Neutrophil (primary cell): ENCODE measurements around the gene IRGQ.
A peak's percentile ranks its signal among the peaks of the same experiment; 100 is the strongest.

Experiments used
- H3K27ac ChIP-seq: fragments of 200-600 bp; sonication (generic); 2 replicates; pipeline ENCODE4 v1.5.1; 2016; ENCODE audit warnings: mild to moderate bottlenecking, moderate library complexity
- H3K27me3 ChIP-seq: fragments of 200-600 bp; sonication (generic); 2 replicates; pipeline ENCODE4 v1.6.0; 2016; ENCODE audit warnings: mild to moderate bottlenecking
- H3K36me3 ChIP-seq: fragments of 200-600 bp; sonication (generic); 2 replicates; pipeline ENCODE4 v1.5.1; 2017
- H3K4me1 ChIP-seq, 2 experiments: fragments of 200-600 bp in 1 of 2; sonication (generic) in 1 of 2; 1 replicate in 1 of 2; 2 replicates in 1 of 2; pipeline versions ENCODE4 v1.5.1 to v1.6.1; 2013 to 2016; ENCODE audit warnings: low read depth in 1 of 2, low read length in 1 of 2, mild to moderate bottlenecking in 1 of 2, moderate library complexity in 1 of 2; ENCODE audit not compliant: control insufficient read depth in 1 of 2, insufficient read depth in 1 of 2
- H3K4me3 ChIP-seq, 2 experiments: fragments of 200-600 bp in 1 of 2; sonication (generic) in 1 of 2; 1 replicate in 1 of 2; 2 replicates in 1 of 2; pipeline ENCODE4 v1.5.1; 2013 to 2016; ENCODE audit warnings: low read depth in 1 of 2, low read length in 1 of 2, mild to moderate bottlenecking in 1 of 2, moderate library complexity in 1 of 2
- H3K9me3 ChIP-seq: fragments of 200-600 bp; sonication (generic); 2 replicates; pipeline ENCODE4 v1.5.1; 2016
- CTCF ChIP-seq: fragments of 200-600 bp; sonication (generic); IDR thresholded peaks from 2 replicates; pipeline ENCODE4 v1.5.1; 2016; ENCODE audit warnings: antibody characterized with exemption

IRGQ gene

GRCh38 chr19:43622956-43623355, 27.0 kb upstream of the IRGQ start:
- no peaks in the 10 kb centered on the region for H3K9me3 ChIP-seq
- TF ChIP-seq CTCF = no peak
- no peak overlapping the region for H3K27ac ChIP-seq
- no peak overlapping the region for H3K4me3 ChIP-seq
- H3K36me3 ChIP-seq = no peaks in the 10 kb centered on the region
- H3K4me1 ChIP-seq = peaks cover 13 to 17% of the 10 kb centered on the region in 2 experiments
- peaks cover 33% of the 10 kb centered on the region for H3K27me3 ChIP-seq

DNA sequence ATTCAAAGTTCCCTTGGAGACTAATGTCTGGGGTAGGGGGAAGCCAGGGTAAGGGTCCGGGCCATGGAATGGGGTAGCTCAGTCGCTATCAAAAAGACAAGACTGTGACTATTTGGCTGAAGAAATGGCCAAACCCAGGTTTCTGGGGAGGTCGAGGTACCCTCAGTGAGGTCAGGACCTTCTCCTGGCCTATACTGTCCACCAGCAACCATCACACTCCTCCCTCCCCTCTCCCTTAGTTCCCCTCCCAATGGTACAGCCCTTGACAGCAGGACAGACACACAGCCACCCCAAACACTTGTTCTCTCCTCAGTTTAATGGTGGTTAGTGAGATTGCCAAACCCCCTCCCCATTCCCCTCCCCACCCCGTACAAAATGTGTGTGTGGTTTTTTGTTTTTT, 26.1 kb upstream of the IRGQ start:
- peaks cover 13 to 17% of the 10 kb centered on the region in 2 experiments for H3K4me1 ChIP-seq
- peaks cover 24% of the 10 kb centered on the region for H3K27me3 ChIP-seq
- no peak overlapping the region for H3K27ac ChIP-seq

GRCh38 chr19:43620061-43621001, 24.4 kb upstream of the IRGQ start:
- peak overlapping the region; percentile 89 for H3K27ac ChIP-seq
- TF ChIP-seq CTCF = no peak
- H3K9me3 ChIP-seq = no peaks in the 10 kb centered on the region
- peak overlapping the region; percentile 84 to 94 for H3K4me3 ChIP-seq
- H3K4me1 ChIP-seq = peaks cover 13 to 17% of the 10 kb centered on the region in 2 experiments
- H3K27me3 ChIP-seq = peaks cover 7% of the 10 kb centered on the region
- H3K36me3 ChIP-seq = no peaks in the 10 kb centered on the region

More for the DNA sequence above, 26.1 kb upstream of the IRGQ start:
- H3K9me3 ChIP-seq = no peaks in the 10 kb centered on the region
- no peak overlapping the region for H3K4me3 ChIP-seq
- H3K36me3 ChIP-seq = no peaks in the 10 kb centered on the region
- no peak for TF ChIP-seq CTCF

DNA sequence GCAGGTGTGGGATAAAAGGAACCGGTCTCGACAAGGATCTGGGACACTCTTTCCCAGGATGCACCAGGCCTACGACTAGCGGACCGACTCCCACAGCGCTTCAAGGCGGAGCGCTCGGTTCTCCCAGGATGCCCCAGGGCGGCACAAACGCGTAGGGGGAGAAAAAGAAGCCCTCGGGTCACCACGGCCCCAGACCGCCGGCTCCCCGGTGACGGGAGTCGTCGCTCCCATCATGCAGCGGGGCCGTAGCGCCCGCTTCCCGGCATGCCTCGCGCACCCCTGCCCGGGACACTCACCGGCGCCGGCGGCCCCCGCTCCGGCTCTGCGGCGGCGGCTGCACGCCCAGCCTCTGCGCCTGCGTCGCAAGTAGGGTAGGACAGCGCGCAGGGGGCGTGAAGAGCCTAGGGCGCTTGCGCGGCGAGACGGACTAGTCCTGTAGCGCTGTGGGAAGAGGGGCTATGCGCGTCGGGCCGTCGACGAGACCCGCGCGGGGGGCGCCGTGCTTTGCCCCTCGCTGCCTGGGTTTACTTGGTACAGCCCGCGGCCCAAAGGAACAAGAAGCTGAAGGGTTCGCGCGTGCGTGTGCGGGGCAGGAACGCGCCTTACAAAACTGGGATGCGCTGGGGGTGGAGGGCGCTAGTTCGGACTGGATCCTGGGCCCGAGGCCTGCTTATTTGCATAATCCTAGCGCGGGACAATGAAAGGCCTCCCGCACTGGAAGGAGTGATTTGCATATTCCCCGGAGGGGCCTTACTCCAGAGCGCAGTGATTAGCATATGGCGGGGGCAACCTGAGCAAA, 23.5 kb upstream of the IRGQ start, which contains the start of gene ZNF428:
Gene ZNF428, minus strand, starts transcription at position 368 of the 799 bp plus-strand sequence. CDS start 5,325 bp downstream, outside the sequence.
- Histone ChIP-seq H3K27ac (peak within 1 kb of the TSS; percentile 89), H3K27me3 (no peaks in the 10 kb centered on the region), H3K9me3 (no peaks in the 10 kb centered on the region), H3K36me3 (no peaks in the 10 kb centered on the region), H3K4me3 (peak within 1 kb of the TSS; percentile 84 to 94), H3K4me1 (peaks cover 10 to 14% of the 10 kb centered on the region in 2 experiments)
- TF ChIP-seq CTCF = no peak

GRCh38 chr19:43618921-43619261, 23.0 kb upstream of the IRGQ start:
- Histone ChIP-seq H3K36me3 (no peaks in the 10 kb centered on the region), H3K9me3 (no peaks in the 10 kb centered on the region), H3K4me1 (peaks cover 10 to 14% of the 10 kb centered on the region in 2 experiments), H3K27ac (peak overlapping the region; percentile 89), H3K4me3 (peak overlapping the region; percentile 84 to 94), H3K27me3 (no peaks in the 10 kb centered on the region)
- no peak for TF ChIP-seq CTCF
